Endothelial cell of umbilical vein (primary cell): Measurements from ENCODE around the gene PARM1. TPM values are rescaled to one million over a fixed set of nuclear protein-coding genes. Genes with fewer than 3 reads are reported as not detected.

Experiments used
- BruUV-seq: library from RNA; stranded (reverse); fragments of 400-500 nt; replicated peaks from 2 replicates; lab custom pipeline; 2021; lab: Mats Ljungman, UMichigan
- CTCF ChIA-PET: fragments of 300-600, 350-600 bp; sonication (Branson Sonifier 250); formaldehyde crosslinking; loops from one replicate; lab custom pipeline; 2021; ENCODE audit warnings: antibody characterized with exemption, inconsistent platforms; lab: Charles Lee
- POLR2A ChIA-PET: fragments of 300-600, 350-600 bp; sonication (Branson Sonifier 250); formaldehyde crosslinking; loops from one replicate; lab custom pipeline; 2021; ENCODE audit warnings: antibody characterized with exemption, inconsistent platforms; lab: Charles Lee
- DNase-seq: peaks from one replicate; pipeline ENCODE4 v3.0.0-alpha.2; 2011; ENCODE audit warnings: low read depth, low spot score
- FAIRE-seq: peaks from 2 replicates; lab custom pipeline; 2011; peaks lifted over from hg19 to GRCh38; lab: Jason Lieb, UNC
- H2AFZ ChIP-seq: 2 replicates; pipeline ENCODE4 v1.6.0; 2012; ENCODE audit warnings: low read depth, low read length, control low read depth, inconsistent platforms
- H3K27ac ChIP-seq: 2 replicates; pipeline ENCODE4 v1.5.1; 2011; ENCODE audit warnings: low read depth, mild to moderate bottlenecking, control low read depth, low read length, moderate library complexity; ENCODE audit not compliant: insufficient read depth
- H3K27me3 ChIP-seq, 2 experiments: 2 replicates each; pipeline versions ENCODE4 v1.6.0 to v1.6.1; 2011; ENCODE audit warnings: low read length in 2 of 2, mixed read lengths in 1 of 2; ENCODE audit not compliant: control insufficient read depth in 2 of 2, insufficient read depth in 2 of 2
- H3K36me3 ChIP-seq, 2 experiments: 2 replicates in 1 of 2; 3 replicates in 1 of 2; pipeline ENCODE4 v1.5.1; 2011; ENCODE audit warnings: low read length in 2 of 2, mild to moderate bottlenecking in 1 of 2, moderate library complexity in 1 of 2; ENCODE audit not compliant: control insufficient read depth in 2 of 2, insufficient read depth in 2 of 2; ENCODE audit errors: extremely low read depth in 1 of 2
- H3K4me1 ChIP-seq: 3 replicates; pipeline ENCODE4 v1.5.1; 2011; ENCODE audit warnings: mild to moderate bottlenecking, low read length; ENCODE audit not compliant: control insufficient read depth, insufficient read depth; ENCODE audit errors: extremely low read depth
- H3K4me2 ChIP-seq: 2 replicates; pipeline ENCODE4 v1.6.1; 2011; ENCODE audit warnings: low read length, control low read depth, mixed read lengths; ENCODE audit not compliant: insufficient read depth
- H3K4me3 ChIP-seq, 3 experiments: fragments of 200-600 bp in 1 of 3; sonication (generic), shearing (Covaris generic) in 1 of 3; replicated peaks in 1 of 3; 2 replicates each; pipeline ENCODE4 v1.5.1; 2011 to 2016; ENCODE audit warnings: control low read depth in 3 of 3, low read length in 3 of 3, mild to moderate bottlenecking in 2 of 3, inconsistent platforms in 1 of 3, low read depth in 1 of 3, moderate library complexity in 1 of 3; ENCODE audit not compliant: insufficient read depth in 1 of 3
- H3K79me2 ChIP-seq: 2 replicates; pipeline ENCODE4 v1.6.0; 2012; ENCODE audit warnings: low read length, inconsistent platforms; ENCODE audit not compliant: control insufficient read depth, insufficient read depth
- H3K9ac ChIP-seq: replicated peaks from 2 replicates; pipeline ENCODE3; 2011; ENCODE audit warnings: low read length, control low read depth; ENCODE audit not compliant: insufficient read depth; ENCODE audit errors: extremely low read depth
- H3K9me1 ChIP-seq: replicated peaks from 3 replicates; pipeline ENCODE4 v1.6.0; 2011; ENCODE audit warnings: mild to moderate bottlenecking, low read length; ENCODE audit not compliant: control insufficient read depth, insufficient read depth; ENCODE audit errors: extremely low read depth
- H3K9me3 ChIP-seq: replicated peaks from 2 replicates; pipeline ENCODE4 v1.5.1; 2012; ENCODE audit warnings: low read length, inconsistent platforms; ENCODE audit not compliant: control insufficient read depth, insufficient read depth
- H4K20me1 ChIP-seq: replicated peaks from 2 replicates; pipeline ENCODE3; 2011; ENCODE audit warnings: mild to moderate bottlenecking, low read length; ENCODE audit not compliant: control insufficient read depth, insufficient read depth; ENCODE audit errors: extremely low read depth
- FOS ChIP-seq: IDR thresholded peaks from 2 replicates; pipeline ENCODE4 v1.6.1; 2011; ENCODE audit warnings: mild to moderate bottlenecking, low read length, moderate library complexity, borderline replicate concordance; ENCODE audit not compliant: insufficient read depth
- JUN ChIP-seq: IDR thresholded peaks from 2 replicates; pipeline ENCODE4 v1.6.1; 2011; ENCODE audit warnings: borderline replicate concordance, low read depth; ENCODE audit not compliant: insufficient read length, insufficient read depth
- MYC ChIP-seq: IDR thresholded peaks from one replicate; pipeline ENCODE4 v1.6.1; 2011; ENCODE audit warnings: mild to moderate bottlenecking, low read depth, low read length
- dilution Hi-C: fragments of 300-500 bp; cut with MboI; formaldehyde crosslinking; loops from one replicate; pipeline ENCODE4 v1.15.0; 2019; ENCODE audit warnings: low sequenced_read_pairs; ENCODE audit not compliant: extremely low pct_ligation_motif_present
- intact Hi-C: fragments of 100-400 bp; cut with micrococcal nuclease; formaldehyde crosslinking; loops from one replicate; pipeline ENCODE4 v1.10.0; 2022
- polyA plus RNA-seq, 4 experiments: library from polyadenylated mRNA; depleted of rRNA in 3 of 4; stranded (reverse) in 3 of 4; unstranded in 1 of 4; fragments of >200 nt; gene quantifications; 2 replicates each; pipeline versions ENCODE4 v1.2.1 to v1.2.3, GENCODE V29; 2011 to 2012; ENCODE audit warnings: missing spikeins in 1 of 4
- total RNA-seq: library from RNA; stranded (reverse); gene quantifications from 2 replicates; pipeline ENCODE4 v1.2.3, GENCODE V29; 2021

The PARM1 gene
- total and polyA plus RNA-seq, 2 donors (not counting 3 experiments of a cell fraction or from before 2014, with no cell fraction given): 0.01 TPM; not detected in 1

DNA sequence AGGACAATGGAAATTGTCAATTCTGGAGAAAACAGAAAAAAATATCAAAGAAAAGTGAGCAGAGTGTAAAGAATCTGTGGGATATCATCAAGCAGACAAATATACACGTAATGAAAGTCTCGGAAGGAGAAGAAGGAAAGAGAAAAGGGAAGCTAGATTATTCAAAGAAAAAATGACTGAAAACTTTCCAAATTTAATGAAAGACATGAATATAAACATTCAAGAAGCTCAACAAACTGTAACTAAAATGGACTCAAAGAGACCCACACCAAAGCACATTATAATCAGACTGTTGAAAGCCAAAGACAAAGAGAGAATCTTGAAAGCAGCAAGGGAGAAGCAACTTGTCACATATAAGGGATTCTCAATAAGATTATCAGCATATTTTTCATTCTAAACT lies 28.3 kb downstream of the PARM1 start:
- H3K4me1 ChIP-seq: no peaks in the 10 kb centered on the region
- no peak overlapping the region for H3K4me2 ChIP-seq
- H3K9me3 ChIP-seq: no peaks in the 10 kb centered on the region
- H3K27me3 ChIP-seq: no peaks in the 10 kb centered on the region
- no peak for FAIRE-seq
- intact Hi-C loops: no loop called here
- ChIA-PET POLR2A (no interaction called here), CTCF (no interaction called here)
- no peaks in the 10 kb centered on the region for H4K20me1 ChIP-seq
- H3K4me3 ChIP-seq: no peak overlapping the region
- H3K36me3 ChIP-seq: no peaks in the 10 kb centered on the region
- no peak for TF ChIP-seq FOS
- no peak overlapping the region for H3K9ac ChIP-seq
- no TSS peak for BruUV-seq
- dilution Hi-C loops: no loop called here
- H3K9me1 ChIP-seq: no peaks in the 10 kb centered on the region
- no peak overlapping the region for H3K27ac ChIP-seq
- no peak overlapping the region for H2AFZ ChIP-seq
- no peak for DNase-seq
- no peaks in the 10 kb centered on the region for H3K79me2 ChIP-seq

DNA sequence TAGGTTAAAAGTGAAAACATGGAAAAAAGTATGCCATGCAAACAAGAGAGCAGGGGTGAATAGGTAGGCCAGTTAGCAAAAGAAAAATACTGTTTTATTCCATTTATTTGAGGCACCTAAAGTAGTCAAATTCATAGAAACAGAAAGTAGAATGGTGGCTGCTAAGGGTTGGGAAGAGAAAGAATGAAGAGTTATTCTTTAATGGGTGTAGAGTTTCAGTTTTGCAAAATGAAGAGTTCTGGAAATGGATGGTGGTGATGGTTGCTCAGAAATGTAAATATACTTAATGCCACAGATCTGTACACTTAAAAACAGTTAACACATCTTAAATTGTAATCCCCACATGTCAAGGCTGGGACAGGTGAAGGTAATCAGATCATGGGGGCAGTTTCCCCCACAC lies 29.7 kb downstream of the PARM1 start:
- POLR2A ChIA-PET: no interaction called here
- BruUV-seq: no TSS peak

More for the DNA sequence above, 29.7 kb downstream of the PARM1 start:
- Histone ChIP-seq H4K20me1 (no peaks in the 10 kb centered on the region), H3K9me3 (no peaks in the 10 kb centered on the region), H3K79me2 (no peaks in the 10 kb centered on the region), H2AFZ (no peak overlapping the region), H3K27me3 (no peaks in the 10 kb centered on the region), H3K9me1 (no peaks in the 10 kb centered on the region), H3K4me1 (no peaks in the 10 kb centered on the region), H3K4me3 (no peak overlapping the region), H3K36me3 (no peaks in the 10 kb centered on the region), H3K4me2 (no peak overlapping the region), H3K27ac (no peak overlapping the region), H3K9ac (no peak overlapping the region)
- FAIRE-seq (no peak), DNase-seq (no peak)
- dilution Hi-C loops: no loop called here
- TF ChIP-seq JUN: no peak
- TF ChIP-seq MYC: no peak
- CTCF ChIA-PET: no interaction called here
- intact Hi-C loops: no loop called here
